ENCODE results near the gene PPP2R2C. TPM values are rescaled to one million over a fixed set of nuclear protein-coding genes. Genes with fewer than 3 reads are reported as not detected.

PPP2R2C gene
- total RNA-seq, 2 donors from 2014 or later = 0.05 to 0.35 TPM

GRCh38 chr4:6327220-6327917 lies 145.0 kb downstream of the PPP2R2C start:
- Histone ChIP-seq H3K36me3 (no peaks in the 10 kb centered on the region), H3K4me3 (no peak overlapping the region), H3K9me3 (no peaks in the 10 kb centered on the region), H3K9ac (ENCODE audit: low read depth in 2 of 2, low read length in 2 of 2) (no peak overlapping the region), H3K27ac (no peak overlapping the region), H3K27me3 (no peaks in the 10 kb centered on the region), H3K4me1 (no peaks in the 10 kb centered on the region)
- peak; percentile 77 for DNase-seq
- intact Hi-C loops (cut with DNase I) = loop anchor here (2.0 kb wide), 1 partner anchor 77 kb away; no protein-coding TSS in a partner anchor
- TF ChIP-seq CTCF (IDR thresholded peaks at IDR 0.05) = peak; percentile 93

GRCh38 chr4:6326312-6327060 lies 145.9 kb downstream of the PPP2R2C start:
- H3K27me3 ChIP-seq = no peaks in the 10 kb centered on the region
- H3K36me3 ChIP-seq = no peaks in the 10 kb centered on the region
- no peak for TF ChIP-seq CTCF (IDR thresholded peaks at IDR 0.05)
- no peak for DNase-seq
- no peaks in the 10 kb centered on the region for H3K4me1 ChIP-seq
- no peak overlapping the region for H3K27ac ChIP-seq
- H3K4me3 ChIP-seq = no peak overlapping the region
- H3K9ac ChIP-seq (ENCODE audit: low read depth in 2 of 2, low read length in 2 of 2) = no peak overlapping the region
- intact Hi-C loops (cut with DNase I) = loop anchor here (2.0 kb wide), 1 partner anchor 76 kb away; no protein-coding TSS in a partner anchor
- H3K9me3 ChIP-seq = no peaks in the 10 kb centered on the region

GRCh38 chr4:6325788-6326290 lies 146.6 kb downstream of the PPP2R2C start:
- H3K4me1 ChIP-seq = no peaks in the 10 kb centered on the region
- no peak for DNase-seq

GRCh38 chr4:6324999-6325787 lies 147.2 kb downstream of the PPP2R2C start:
- Histone ChIP-seq H3K4me3 (no peak overlapping the region), H3K9ac (ENCODE audit: low read depth in 2 of 2, low read length in 2 of 2) (no peak overlapping the region), H3K27me3 (no peaks in the 10 kb centered on the region), H3K36me3 (no peaks in the 10 kb centered on the region), H3K9me3 (no peaks in the 10 kb centered on the region), H3K27ac (no peak overlapping the region), H3K4me1 (no peaks in the 10 kb centered on the region)
- peak; percentile 29 for DNase-seq
- intact Hi-C loops (cut with DNase I) = no loop called here
- no peak for TF ChIP-seq CTCF (IDR thresholded peaks at IDR 0.05)

More at GRCh38 chr4:6325788-6326290, 146.6 kb downstream of the PPP2R2C start:
- Histone ChIP-seq H3K4me3 (no peak overlapping the region), H3K9ac (ENCODE audit: low read depth in 2 of 2, low read length in 2 of 2) (no peak overlapping the region), H3K27me3 (no peaks in the 10 kb centered on the region), H3K27ac (no peak overlapping the region), H3K36me3 (no peaks in the 10 kb centered on the region), H3K9me3 (no peaks in the 10 kb centered on the region)
- intact Hi-C loops (cut with DNase I) = loop anchor here (2.0 kb wide), 1 partner anchor 75 kb away; no protein-coding TSS in a partner anchor
- no peak for TF ChIP-seq CTCF (IDR thresholded peaks at IDR 0.05)

GRCh38 chr4:6324461-6324998 lies 147.9 kb downstream of the PPP2R2C start:
- no peaks in the 10 kb centered on the region for H3K36me3 ChIP-seq

More at GRCh38 chr4:6324461-6324998, 147.9 kb downstream of the PPP2R2C start:
- DNase-seq = no peak
- Histone ChIP-seq H3K9ac (ENCODE audit: low read depth in 2 of 2, low read length in 2 of 2) (no peak overlapping the region), H3K4me1 (no peaks in the 10 kb centered on the region), H3K27ac (no peak overlapping the region), H3K27me3 (no peaks in the 10 kb centered on the region), H3K9me3 (no peaks in the 10 kb centered on the region), H3K4me3 (no peak overlapping the region)
- intact Hi-C loops (cut with DNase I) = no loop called here
- no peak for TF ChIP-seq CTCF (IDR thresholded peaks at IDR 0.05)
